HepG2 (cell line): ENCODE results near the gene RBP5. TPM values are rescaled to one million over a fixed set of nuclear protein-coding genes. Genes with fewer than 3 reads are reported as not detected.

Experiments
- GATAD1 ChIP-seq: IDR thresholded peaks from 2 replicates; pipeline ENCODE4 v1.6.1; 2016; ENCODE audit warnings: missing genetic modification reagents, missing compliant biosample characterization
- GMEB2 ChIP-seq: IDR thresholded peaks from 2 replicates; pipeline ENCODE4 v1.6.1; 2016; ENCODE audit warnings: missing biosample characterization, missing genetic modification reagents, low read depth
- HIC2 ChIP-seq: sonication (generic); formaldehyde crosslinking; IDR thresholded peaks from 2 replicates; pipeline ENCODE4 v1.9.0; 2022; ENCODE audit warnings: low read depth, missing genetic modification reagents
- ONECUT2 ChIP-seq: sonication (generic); formaldehyde crosslinking; IDR thresholded peaks from 2 replicates; pipeline ENCODE4 v1.4.0; 2020; ENCODE audit warnings: missing genetic modification reagents
- RARG ChIP-seq: sonication (generic); formaldehyde crosslinking; IDR thresholded peaks from 2 replicates; pipeline ENCODE4 v1.4.0; 2020; ENCODE audit warnings: low read depth, mild to moderate bottlenecking, missing genetic modification reagents
- RXRA ChIP-seq: sonication (generic); formaldehyde crosslinking; IDR thresholded peaks from 2 replicates; pipeline ENCODE4 v1.5.1; 2020; ENCODE audit warnings: missing genetic modification reagents
- SATB2 ChIP-seq: sonication (generic); formaldehyde crosslinking; IDR thresholded peaks from 2 replicates; pipeline ENCODE4 v1.5.0; 2020; ENCODE audit warnings: missing genetic modification reagents
- TAF1 ChIP-seq: sonication (generic); formaldehyde crosslinking; IDR thresholded peaks from 2 replicates; pipeline ENCODE4 v1.4.0; 2020; ENCODE audit warnings: missing genetic modification reagents
- ZNF207 ChIP-seq: fragments of 450-650 bp; IDR thresholded peaks from 2 replicates; pipeline ENCODE4 v1.6.1; 2016; ENCODE audit warnings: antibody characterized with exemption, borderline replicate concordance
- ZNF280D ChIP-seq: sonication (generic); formaldehyde crosslinking; IDR thresholded peaks from 2 replicates; pipeline ENCODE4 v1.5.1; 2020; ENCODE audit warnings: mild to moderate bottlenecking, missing genetic modification reagents
- ZNF281 ChIP-seq: sonication (generic); formaldehyde crosslinking; IDR thresholded peaks from 2 replicates; pipeline ENCODE4 v1.4.0; 2020; ENCODE audit warnings: missing genetic modification reagents, borderline replicate concordance
- ZNF446 ChIP-seq: sonication (generic); formaldehyde crosslinking; IDR thresholded peaks from 2 replicates; pipeline ENCODE4 v1.5.0; 2020; ENCODE audit warnings: mild to moderate bottlenecking, missing genetic modification reagents
- ZNF564 ChIP-seq: sonication (generic); formaldehyde crosslinking; IDR thresholded peaks from 2 replicates; pipeline ENCODE4 v1.8.1; 2023; ENCODE audit warnings: mild to moderate bottlenecking, missing genetic modification reagents
- ZNF781 ChIP-seq: sonication (generic); formaldehyde crosslinking; IDR thresholded peaks from 2 replicates; pipeline ENCODE4 v1.5.1; 2020; ENCODE audit warnings: borderline replicate concordance, mild to moderate bottlenecking, missing genetic modification reagents; ENCODE audit errors: not compliant biosample characterization
- ZSCAN12 ChIP-seq: sonication (generic); formaldehyde crosslinking; IDR thresholded peaks from 2 replicates; pipeline ENCODE4 v1.9.0; 2021; ENCODE audit warnings: mild to moderate bottlenecking, missing genetic modification reagents
- polyA plus RNA-seq, 8 experiments: library from polyadenylated mRNA; depleted of rRNA in 3 of 8; stranded (reverse) in 7 of 8; unstranded in 1 of 8; fragments of >200 nt; fragmentation: Illumina TruSeq in 4 of 8; extraction: Trizol in 4 of 8; gene quantifications; 2 replicates each; pipeline versions ENCODE4 v1.2.1 to v1.2.3, GENCODE V29; 2011 to 2016; ENCODE audit warnings: low read depth in 4 of 8, missing spikeins in 1 of 8, mixed read lengths in 1 of 8; ENCODE audit not compliant: insufficient read depth in 1 of 8
- total RNA-seq, 5 experiments: library from RNA; depleted of rRNA; stranded (reverse); fragments of >200 nt; fragmentation: Illumina TruSeq; extraction: Trizol; gene quantifications; 2 replicates each; pipeline ENCODE4 v1.2.3, GENCODE V29; 2016; ENCODE audit warnings: low read depth in 1 of 5

Gene RBP5
- total and polyA plus RNA-seq, 2 of the 13 experiments (the other 11 are each of a cell fraction or from before 2014, with no cell fraction given): 13.8 to 19.8 TPM

- no peak for TF ChIP-seq ZSCAN12
- TF ChIP-seq ZNF207: no peak
- TF ChIP-seq RARG (CRISPR knock-in tag): no peak
- TF ChIP-seq TAF1 (CRISPR knock-in tag): peak; percentile 3; the same call in 1 of the 2 replicates
- TF ChIP-seq GMEB2 (CRISPR knock-in tag): no peak
- TF ChIP-seq ZNF281 (CRISPR knock-in tag): peak; percentile 99
- TF ChIP-seq ZNF781: no peak
- TF ChIP-seq ONECUT2 (CRISPR knock-in tag): peak; percentile 14; the same call in 1 of the 2 replicates
- no peak for TF ChIP-seq SATB2 (CRISPR knock-in tag)
- TF ChIP-seq ZNF564 (CRISPR knock-in tag): no peak; the same call in 1 of the 2 replicates
- no peak for TF ChIP-seq HIC2 (CRISPR knock-in tag)
- peak; percentile 80 for TF ChIP-seq RXRA (CRISPR knock-in tag)
- TF ChIP-seq GATAD1 (CRISPR knock-in tag): peak; percentile 61; the same call in 1 of the 2 replicates
- no peak for TF ChIP-seq ZNF446 (CRISPR knock-in tag)
- no peak for TF ChIP-seq ZNF280D
Observed at GRCh38 chr12:7108796-7109571, 19.7 kb downstream of the RBP5 start, which contains the start of gene C1RL (continued).
